CD4-positive, alpha-beta T cell treated with Interleukin-17A for 1 hour (primary cell): ENCODE measurements around the gene PTDSS2.
"Not testable (repeated sequence)": the region's sequence is repeated elsewhere in the genome, so short reads cannot be mapped to it uniquely, and the experiment has no call there.

Source experiments
- DNase-seq: peaks from one replicate; pipeline ENCODE4 v3.0.0-alpha.2; 2020

Gene PTDSS2

DNA sequence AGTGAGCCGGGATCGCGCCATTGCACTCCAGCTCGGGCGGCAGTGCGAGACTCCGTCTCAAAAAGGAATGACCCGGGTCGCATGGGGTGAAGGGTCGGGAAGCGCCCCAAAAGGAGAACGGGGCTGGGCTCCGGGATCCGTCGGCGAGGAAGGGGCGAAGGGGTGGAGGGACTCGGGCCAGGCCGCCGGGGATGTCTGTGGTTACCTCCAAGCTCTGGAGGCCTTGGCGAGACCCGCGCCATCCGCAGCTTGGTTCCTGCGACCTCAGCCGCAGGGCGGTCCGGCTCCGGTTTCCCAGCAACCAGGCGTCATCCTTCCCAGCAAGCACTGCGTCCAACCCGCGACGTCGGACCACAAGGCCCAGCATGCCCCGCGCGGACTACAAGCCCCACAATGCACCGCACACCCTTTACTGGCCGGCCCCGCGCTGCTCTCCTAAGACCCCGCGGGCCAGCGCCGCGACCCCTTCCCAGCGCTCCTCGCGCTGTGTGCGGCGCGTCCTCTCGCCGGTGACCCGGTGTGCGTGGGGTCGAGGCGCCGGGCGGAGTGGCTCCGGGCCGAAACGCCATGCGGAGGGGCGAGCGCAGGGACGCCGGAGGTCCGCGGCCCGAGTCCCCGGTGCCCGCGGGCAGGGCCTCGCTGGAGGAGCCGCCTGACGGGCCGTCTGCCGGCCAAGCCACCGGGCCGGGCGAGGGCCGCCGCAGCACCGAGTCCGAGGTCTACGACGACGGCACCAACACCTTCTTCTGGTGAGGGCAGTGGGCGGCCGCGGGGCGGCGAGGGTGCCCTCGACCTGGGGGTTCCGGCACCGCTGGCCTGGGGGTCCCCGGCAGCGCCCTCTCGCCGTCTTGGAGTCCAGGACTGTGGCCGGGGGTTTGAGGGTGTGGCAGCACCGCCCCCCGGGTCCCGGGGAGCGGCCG, at the start of gene PTDSS2:
Gene PTDSS2, plus strand, starts transcription at position 391 of the 920 bp plus-strand sequence. Its CDS starts 177 bp downstream, at position 568.
- peak; percentile 94 for DNase-seq

DNA sequence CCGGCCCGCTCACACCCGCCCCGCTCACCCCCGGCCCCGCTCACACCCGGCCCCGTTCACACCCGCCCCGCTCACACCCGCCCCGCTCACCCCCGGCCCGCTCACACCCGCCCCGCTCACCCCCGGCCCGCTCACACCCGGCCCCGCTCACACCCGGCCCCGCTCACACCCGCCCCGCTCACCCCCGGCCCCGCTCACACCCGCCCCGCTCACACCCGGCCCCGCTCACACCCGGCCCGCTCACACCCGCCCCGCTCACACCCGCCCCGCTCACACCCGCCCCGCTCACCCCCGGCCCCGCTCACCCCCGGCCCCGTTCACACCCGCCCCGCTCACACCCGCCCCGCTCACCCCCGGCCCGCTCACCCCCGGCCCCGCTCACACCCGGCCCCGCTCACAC, 48.9 kb upstream of the PTDSS2 start:
- DNase-seq: not testable (repeated sequence)

DNA sequence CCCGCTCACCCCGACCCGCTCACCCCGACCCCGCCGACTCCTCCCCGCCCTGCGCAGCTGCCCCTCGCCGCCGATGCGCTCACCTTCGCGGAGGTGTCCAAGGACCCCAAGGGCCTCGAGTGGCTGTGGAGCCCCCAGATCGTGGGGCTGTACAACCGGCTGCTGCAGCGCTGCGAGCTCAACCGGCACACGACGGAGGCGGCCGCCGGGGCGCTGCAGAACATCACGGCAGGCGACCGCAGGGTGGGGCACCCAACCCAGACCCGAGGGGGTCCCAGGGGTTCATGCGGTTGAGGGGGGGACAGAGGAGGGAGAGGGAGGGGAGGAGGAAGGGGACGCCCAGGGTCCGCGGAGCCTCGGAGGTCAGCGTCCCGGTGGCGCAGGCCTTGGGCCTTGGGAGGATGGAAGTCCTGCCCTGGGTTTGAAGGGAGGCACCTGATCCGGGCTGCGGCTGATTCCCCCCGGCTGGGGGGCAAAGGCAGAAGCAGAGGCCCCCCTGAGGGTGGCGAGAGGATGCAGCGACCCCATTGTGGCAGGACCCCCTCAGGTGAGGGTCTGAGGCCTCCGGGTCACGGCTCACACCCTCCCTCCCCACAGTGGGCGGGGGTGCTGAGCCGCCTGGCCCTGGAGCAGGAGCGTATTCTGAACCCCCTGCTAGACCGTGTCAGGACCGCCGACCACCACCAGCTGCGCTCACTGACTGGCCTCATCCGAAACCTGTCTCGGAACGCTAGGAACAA, 46.9 kb upstream of the PTDSS2 start:
- DNase-seq: no peak

DNA sequence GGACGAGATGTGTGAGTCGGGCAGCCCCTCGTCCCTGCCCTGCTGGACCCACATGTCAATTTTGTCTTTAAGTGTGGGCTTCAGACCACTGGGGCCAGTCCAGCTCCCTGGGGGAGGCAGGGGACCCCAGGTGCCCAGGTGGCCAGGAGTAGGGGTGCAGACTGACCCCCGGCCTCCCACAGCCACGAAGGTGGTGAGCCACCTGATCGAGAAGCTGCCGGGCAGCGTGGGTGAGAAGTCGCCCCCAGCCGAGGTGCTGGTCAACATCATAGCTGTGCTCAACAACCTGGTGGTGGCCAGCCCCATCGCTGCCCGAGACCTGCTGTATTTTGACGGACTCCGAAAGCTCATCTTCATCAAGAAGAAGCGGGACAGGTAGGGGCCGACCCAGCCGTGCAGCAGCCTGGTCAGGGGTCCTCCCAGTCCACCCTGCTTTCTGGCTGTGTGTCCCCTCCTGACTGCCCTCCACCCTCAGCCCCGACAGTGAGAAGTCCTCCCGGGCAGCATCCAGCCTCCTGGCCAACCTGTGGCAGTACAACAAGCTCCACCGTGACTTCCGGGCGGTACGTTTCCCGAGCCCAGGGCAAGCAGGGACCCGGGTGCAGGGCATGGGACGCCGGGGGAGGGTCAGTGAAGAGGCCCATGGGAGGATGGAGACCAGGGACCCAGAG, 46.2 kb upstream of the PTDSS2 start:
- DNase-seq: no peak

DNA sequence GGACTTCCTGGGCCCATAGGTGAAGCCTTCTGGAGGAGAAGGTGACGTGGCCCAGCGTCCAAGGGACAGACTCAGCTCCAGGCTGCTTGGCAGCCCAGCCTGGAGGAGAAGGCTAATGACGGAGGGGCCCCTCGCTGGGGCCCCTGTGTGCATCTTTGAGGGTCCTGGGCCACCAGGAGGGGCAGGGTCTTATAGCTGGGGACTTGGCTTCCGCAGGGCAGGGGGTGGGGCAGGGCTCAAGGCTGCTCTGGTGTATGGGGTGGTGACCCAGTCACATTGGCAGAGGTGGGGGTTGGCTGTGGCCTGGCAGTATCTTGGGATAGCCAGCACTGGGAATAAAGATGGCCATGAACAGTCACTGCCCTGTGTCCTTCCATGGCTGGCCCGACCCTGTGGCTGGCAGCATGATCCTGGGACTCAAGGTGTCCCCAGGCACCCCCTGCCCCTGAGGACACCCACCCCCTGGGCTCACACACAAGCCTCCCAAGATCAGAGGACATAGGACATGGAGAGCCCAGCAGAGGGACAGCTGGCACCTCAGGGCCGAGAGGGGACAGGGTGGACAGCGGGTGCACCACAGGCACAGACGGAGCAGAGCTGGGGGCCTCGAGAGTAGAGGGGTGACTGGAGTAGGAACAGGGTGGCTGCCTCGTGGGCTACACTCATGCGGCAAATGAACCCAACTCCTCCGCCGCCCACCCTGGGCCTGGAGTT, 45.4 kb upstream of the PTDSS2 start:
- no peak for DNase-seq

DNA sequence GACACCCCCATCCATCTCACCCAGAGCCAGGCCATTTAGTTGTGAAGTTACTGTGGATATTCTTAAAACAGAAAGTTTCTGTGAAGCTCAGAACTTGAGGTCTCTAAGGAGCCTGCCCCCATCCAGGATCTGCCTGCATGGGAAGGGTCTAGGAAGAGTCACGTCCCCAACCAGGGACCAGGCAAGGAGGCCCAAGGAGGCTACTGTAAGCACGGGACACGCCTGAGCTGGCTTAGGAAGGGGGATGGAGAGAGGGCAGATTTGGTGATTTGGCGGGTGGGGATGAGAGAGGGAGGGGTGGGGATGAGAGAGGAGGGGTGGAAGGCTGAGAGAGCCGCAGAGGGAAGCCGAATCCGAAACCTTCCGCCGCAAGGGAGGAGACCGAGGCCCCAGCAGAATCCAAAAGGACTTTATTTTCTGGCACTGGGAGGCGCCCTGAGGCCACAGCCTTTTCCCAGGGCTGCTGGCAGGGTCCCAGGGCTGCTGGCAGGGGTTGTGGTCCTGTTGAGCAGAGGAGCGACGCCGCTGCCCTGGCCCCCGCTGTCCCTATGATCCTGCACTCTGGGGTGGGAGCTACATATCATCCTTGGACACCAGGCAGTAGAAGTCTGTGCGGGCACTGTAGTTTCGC, 44.6 kb upstream of the PTDSS2 start:
- DNase-seq: no peak

DNA sequence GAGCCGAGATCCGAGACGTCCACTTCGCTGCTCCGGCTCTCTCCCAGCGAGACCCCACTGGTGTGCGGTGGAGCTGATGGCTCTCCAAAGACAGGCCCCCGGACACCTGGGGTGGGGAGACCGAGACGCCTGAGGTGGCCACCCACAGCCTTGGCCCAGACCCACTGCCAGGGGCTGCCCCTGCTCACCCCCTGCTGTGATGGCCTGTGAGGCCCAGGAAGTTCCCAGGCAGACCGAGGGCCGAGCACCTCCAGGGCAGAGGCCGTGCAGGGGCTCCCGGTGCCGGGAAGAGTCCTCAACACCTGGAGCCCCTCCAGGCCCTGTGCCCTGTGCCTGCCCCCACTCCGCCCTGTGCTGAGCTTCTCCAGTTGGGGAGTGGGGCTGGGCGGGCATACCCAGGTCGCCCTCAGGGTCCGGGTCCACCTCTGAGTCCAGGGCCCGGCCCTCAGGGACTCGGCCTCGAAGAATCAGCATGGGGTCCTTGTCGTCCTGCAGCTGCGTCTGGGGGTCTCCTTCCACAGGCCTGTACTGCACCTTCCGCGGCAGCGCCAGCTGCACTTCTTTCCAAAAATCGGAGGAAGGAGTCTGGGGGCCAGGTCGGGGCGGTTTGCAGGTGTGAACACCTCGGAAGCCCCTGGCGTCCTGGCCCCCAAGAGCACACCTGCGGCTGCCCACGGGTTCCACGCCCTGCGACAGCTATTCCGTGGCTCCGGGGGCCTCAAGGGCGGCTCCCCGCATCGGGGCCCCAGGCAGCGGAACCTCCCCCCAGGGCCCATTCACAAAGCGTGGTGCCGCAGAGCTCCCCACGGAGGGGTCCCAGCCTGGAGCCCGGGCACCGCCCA, 43.9 kb upstream of the PTDSS2 start:
- no peak for DNase-seq

DNA sequence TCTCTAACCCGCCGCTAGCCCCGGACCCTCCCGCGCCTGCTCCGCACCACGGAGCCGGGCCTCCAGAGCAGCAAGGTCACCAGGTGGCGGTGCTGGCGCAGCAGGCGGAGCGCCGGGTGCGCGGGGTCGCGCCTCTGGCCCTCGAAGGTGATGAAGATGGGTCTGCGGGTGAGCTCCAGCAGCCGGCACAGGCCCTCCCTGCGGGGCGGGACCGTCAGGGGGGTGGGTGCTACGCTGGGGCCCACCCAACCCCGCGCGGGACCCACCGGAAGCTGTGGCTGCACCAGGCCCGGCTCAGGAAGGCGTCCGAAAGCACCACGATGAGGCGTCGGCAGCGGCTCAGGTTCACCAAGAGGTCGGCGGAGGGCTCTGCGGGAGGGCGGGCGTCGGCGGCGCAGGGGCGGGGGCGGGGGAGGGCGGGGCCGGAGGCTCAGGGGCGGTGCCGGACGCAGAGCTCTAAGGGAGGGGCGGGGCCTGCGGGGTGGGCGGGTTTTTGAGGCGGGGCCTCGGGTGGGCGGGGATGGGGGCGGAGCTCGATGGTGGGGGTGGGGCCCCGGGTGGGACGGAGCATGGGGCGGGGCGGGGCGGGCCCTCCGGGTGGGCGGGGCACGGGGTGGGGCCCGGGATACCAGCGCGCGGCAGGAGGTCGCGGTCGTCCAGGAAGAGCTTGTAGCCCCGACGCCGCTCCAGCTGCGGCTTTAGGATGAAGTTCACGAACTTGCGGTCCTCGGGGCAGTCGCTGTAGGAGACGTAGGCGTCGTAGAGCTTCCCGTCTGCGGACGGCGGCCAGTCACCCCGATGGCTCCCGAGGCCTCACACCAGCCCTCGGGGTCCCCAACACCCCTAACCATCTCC, 43.1 kb upstream of the PTDSS2 start:
- DNase-seq: peak; percentile 97

DNA sequence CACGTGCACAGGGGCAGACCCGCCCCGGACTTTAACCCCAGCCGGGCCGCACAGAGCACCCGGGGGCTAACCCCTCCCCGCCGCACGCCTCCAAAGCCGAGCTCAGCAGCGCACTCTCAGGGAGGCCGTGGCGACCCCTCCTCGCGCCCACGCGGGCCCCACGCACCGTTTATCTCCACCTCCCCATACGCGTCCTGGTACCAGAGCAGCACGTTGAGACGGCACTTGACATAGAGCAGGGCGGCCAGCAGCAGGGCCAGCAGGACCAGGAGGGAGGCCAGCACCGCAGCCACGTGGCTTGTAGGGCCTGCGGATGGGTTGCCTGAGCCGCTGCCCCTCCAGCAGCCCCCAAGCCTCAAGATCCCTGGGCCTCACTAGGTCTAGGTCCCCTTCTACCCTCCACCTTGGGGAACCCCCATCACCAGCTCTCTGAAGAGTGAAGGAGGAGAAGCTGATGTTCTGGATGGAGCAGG, 42.4 kb upstream of the PTDSS2 start:
- DNase-seq: no peak

DNA sequence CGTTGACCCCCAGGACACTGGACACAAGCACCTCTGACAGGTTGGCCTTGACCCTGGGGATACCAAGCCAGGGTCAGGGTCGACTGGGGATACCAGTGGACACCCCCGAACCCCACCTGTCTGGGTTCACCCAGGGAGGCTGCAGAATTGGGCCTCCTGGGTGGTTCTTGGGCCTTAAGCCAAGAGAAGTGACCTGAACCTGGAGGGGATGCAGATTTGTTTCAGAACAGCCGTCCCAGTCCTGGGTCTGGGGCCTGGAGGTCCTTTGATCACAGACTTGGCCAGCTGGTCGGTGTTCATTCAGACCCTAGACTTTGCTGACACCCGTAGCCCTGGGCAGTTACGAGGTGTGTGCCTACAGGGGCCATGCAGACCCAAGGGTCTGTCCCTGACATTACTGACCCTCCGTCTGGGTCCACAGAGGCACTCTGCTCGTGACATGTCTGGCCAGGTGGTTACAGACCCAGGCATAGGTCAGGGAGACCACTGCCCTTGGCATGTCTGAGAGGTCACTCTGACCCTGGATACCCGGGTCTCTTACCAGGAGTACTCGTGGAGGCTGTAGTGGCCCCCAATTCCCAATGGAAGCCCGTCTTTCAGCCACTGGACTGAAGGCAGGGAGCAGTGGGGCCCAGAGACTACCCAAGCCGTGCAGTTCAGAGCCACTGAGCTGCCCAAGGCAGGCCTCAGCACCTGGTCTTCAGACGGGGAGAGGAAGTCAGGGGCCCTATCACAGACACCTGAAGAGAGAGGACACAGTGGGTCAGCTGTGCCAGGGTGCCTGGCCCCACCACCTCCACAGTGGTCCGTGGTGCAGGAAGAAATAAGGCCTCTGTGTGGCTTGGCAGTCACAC, 41.7 kb upstream of the PTDSS2 start:
- DNase-seq: no peak

DNA sequence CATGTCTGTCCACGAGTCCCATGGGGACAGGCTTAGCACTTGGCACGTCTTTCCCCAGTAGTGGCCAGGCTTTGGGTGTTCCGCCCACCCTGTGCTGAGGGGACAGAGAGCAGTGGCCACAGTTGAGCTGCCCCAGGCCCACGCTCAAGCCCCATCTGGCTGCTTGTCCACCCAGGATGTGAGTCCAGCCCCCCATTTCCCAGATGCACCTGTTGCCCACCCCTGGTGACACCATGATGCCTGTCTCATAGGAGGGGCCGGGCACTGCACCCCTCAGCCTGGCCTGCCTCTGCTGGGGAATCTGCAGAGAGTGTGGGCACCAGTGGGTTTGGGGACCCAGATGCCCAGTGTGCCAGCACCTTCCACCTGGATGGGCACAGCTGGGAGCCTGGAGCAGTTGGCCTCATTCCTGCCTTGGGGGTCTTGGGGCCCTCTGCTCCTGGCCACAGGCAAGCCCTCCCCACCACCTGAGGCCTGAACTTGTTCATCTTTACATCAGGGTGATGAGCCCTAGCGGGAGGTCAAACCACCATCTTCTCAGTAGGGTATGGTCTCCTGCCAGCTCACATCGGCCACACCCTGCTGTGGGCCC, 41.0 kb upstream of the PTDSS2 start:
- DNase-seq: no peak

DNA sequence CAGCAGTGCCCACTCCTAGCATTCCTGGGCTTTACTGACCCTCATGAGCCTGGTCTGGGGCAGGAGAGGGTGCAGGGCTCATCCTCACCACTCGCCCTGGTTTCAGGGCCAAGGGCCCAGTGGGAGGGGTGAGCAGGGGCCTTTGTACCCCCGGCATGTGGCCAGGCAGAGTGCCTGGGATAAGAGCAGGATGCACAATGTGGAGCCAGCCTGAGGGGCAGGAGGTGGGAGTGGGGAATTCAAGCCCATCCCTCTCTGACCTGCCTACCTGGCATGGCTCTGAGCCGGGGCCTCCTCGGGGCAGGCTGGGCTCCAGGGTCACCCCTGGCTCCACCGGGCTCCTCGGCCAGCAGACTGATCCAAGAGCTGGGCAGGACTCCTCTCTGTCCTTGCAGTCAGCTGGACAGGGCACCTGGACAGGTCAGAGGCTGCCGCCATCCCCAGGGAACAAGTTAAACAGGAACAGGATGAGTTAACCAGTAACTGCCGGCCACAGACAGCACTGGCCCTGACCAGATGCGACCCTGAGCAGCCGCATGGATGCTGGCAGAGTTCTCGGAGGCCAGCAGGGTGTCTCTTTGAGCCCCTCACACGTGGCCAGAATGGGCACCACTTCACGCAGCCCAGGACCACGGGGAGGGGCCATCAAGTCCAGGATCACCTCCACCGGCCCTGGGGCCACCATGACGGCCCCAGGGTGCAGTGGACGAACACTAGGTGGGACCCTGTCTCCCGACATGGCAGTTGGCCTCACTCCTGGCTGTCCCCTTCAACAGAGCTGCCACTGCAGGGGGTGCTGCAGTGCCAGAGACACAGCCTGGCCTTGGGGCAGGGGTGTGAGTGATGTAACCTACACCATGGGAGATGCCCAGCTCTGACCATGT, 40.2 kb upstream of the PTDSS2 start:
- DNase-seq: no peak

DNA sequence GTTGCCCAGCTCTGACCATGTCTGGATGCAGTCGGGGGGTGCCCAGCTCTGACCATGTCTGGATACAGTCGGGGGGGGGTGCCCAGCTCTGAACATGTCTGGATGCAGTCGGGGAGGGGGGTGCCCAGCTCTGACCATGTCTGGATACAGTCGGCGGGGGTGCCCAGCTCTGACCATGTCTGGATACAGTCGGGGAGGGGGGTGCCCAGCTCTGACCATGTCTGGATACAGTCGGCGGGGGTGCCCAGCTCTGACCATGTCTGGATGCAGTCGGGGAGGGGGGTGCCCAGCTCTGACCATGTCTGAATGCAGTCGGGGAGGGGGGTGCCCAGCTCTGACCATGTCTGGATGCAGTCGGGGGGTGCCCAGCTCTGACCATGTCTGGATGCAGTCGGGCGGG, 39.4 kb upstream of the PTDSS2 start:
- DNase-seq: not testable (repeated sequence)

DNA sequence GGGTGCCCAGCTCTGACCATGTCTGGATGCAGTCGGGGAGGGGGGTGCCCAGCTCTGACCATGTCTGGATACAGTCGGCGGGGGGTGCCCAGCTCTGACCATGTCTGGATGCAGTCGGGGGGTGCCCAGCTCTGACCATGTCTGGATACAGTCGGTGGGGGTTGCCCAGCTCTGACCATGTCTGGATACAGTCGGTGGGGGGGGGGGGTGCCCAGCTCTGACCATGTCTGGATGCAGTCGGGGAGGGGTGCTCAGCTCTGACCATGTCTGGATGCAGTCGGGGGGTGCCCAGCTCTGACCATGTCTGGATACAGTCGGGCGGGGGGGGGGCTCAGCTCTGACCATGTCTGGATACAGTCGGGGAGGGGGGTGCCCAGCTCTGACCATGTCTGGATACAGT, 38.6 kb upstream of the PTDSS2 start:
- not testable (repeated sequence) for DNase-seq

DNA sequence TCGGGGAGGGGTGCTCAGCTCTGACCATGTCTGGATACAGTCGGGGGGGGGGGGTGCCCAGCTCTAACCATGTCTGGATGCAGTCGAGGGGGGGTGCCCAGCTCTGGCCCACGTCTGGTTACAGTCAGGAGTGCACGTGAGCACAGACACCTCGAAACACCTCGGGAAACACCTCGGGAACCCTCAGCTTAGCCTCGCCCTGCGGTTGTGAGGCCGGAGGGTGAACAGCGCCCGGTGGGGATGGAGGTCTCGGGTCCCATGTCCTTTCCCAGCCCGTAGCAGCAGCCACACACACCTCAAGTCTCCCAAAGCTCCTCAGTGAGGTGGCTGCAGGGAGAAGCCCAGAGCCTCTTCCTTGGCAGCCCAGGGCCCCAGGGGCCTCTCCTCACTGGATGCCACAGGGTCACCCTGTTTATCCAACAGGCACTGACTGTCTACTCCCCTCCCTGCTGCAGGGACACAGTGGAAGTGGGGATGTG, 37.4 kb upstream of the PTDSS2 start:
- no peak for DNase-seq

DNA sequence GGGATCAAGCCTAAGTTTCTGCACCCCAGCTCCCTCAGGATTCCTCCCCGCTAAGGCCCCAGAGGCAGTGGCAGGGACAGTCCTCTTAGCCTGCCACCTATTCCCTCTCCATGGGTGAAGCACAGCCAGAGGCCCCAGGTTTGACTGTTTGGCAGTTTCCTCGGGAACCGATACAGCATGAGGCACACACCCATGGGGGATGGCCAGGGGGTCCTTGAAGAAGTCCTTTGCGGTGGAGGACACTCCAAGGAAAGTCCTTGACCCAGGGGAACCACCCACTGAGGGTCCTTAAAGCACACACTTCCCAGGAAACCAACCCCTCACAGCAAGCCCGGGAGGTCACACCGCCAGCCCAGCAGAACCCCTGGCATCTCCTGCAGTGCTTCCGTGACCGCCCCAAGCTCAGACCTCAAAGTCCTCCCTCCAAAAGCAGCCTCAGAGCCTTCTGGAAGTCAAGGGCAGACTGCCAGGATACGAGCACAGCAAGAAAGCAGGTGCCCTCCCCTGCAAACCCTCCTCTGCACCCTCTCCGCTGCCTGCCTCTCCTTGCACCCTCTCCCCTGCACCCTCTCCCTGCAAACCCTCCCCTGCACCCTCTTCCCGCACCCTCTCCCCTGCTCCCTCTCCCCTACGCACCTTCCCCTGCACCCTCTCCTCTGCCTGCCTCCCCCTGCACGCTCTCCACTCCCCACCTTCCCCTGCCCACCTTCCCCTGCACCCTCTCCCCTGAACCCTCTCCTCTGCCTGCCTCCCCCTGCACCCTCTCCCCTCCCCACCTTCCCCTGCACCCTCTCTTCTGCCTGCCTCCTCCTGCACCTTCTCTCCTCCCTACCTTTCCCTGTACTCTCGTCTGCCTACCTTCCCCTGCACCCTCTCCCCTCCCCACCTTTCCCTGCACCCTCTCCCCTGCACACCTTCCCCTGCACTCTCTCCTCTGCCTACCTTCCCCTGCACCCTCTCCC, 36.7 kb upstream of the PTDSS2 start:
- peak; percentile 25 for DNase-seq
